ENCODE measurements around the gene TOP3A.

Gene TOP3A

GRCh38 chr17:18226284-18226945 lies 88.4 kb downstream of the TOP3A start:
- Histone ChIP-seq H3K9me3 (ENCODE audit: control insufficient read depth, low read length) (no peaks in the 10 kb centered on the region), H3K27me3 (replicated peaks; ENCODE audit: control insufficient read depth, insufficient read depth, low read length, poor library complexity, severe bottlenecking) (no peaks in the 10 kb centered on the region), H3K36me3 (ENCODE audit: control insufficient read depth, insufficient read depth, low read length) (no peaks in the 10 kb centered on the region), H3K4me1 (ENCODE audit: control insufficient read depth, insufficient read depth, low read length, poor library complexity, severe bottlenecking) (peaks cover 18% of the 10 kb centered on the region), H3K4me3 (ENCODE audit: insufficient read depth, low read depth, low read length, poor library complexity, severe bottlenecking) (peak overlapping the region; percentile 66), H3K27ac (ENCODE audit: insufficient read depth, low read length, poor library complexity, severe bottlenecking) (peak overlapping the region; percentile 50)
- no peak for DNase-seq

GRCh38 chr17:18225642-18226283 lies 89.0 kb downstream of the TOP3A start:
- peak overlapping the region; percentile 66 for H3K4me3 ChIP-seq (ENCODE audit: insufficient read depth, low read depth, low read length, poor library complexity, severe bottlenecking)
- peak overlapping the region; percentile 50 for H3K27ac ChIP-seq (ENCODE audit: insufficient read depth, low read length, poor library complexity, severe bottlenecking)
- no peaks in the 10 kb centered on the region for H3K9me3 ChIP-seq (ENCODE audit: control insufficient read depth, low read length)
- DNase-seq: no peak
- H3K36me3 ChIP-seq (ENCODE audit: control insufficient read depth, insufficient read depth, low read length): no peaks in the 10 kb centered on the region
- peaks cover 18% of the 10 kb centered on the region for H3K4me1 ChIP-seq (ENCODE audit: control insufficient read depth, insufficient read depth, low read length, poor library complexity, severe bottlenecking)
- no peaks in the 10 kb centered on the region for H3K27me3 ChIP-seq (replicated peaks; ENCODE audit: control insufficient read depth, insufficient read depth, low read length, poor library complexity, severe bottlenecking)

- Histone ChIP-seq H3K27ac (ENCODE audit: insufficient read depth, low read length, poor library complexity, severe bottlenecking) (peak within 1 kb of the TSS; percentile 50), H3K4me1 (ENCODE audit: control insufficient read depth, insufficient read depth, low read length, poor library complexity, severe bottlenecking) (peaks cover 18% of the 10 kb centered on the region), H3K36me3 (ENCODE audit: control insufficient read depth, insufficient read depth, low read length) (no peaks in the 10 kb centered on the region), H3K9me3 (ENCODE audit: control insufficient read depth, low read length) (no peaks in the 10 kb centered on the region), H3K27me3 (replicated peaks; ENCODE audit: control insufficient read depth, insufficient read depth, low read length, poor library complexity, severe bottlenecking) (no peaks in the 10 kb centered on the region), H3K4me3 (ENCODE audit: insufficient read depth, low read depth, low read length, poor library complexity, severe bottlenecking) (peak within 1 kb of the TSS; percentile 66)
- DNase-seq: peak; percentile 89 to 94 (median 89)
These were observed 89.6 kb downstream of the TOP3A start, which contains the start of gene LLGL1 for GRCh38 chr17:18225121-18225641. Gene LLGL1 (plus strand): TSS chr17:18225635. CDS start chr17:18225683, 48 bp downstream.

- peaks cover 18% of the 10 kb centered on the region for H3K4me1 ChIP-seq (ENCODE audit: control insufficient read depth, insufficient read depth, low read length, poor library complexity, severe bottlenecking)
- H3K4me3 ChIP-seq (ENCODE audit: insufficient read depth, low read depth, low read length, poor library complexity, severe bottlenecking): peak overlapping the region; percentile 40
These were observed 90.2 kb downstream of the TOP3A start for GRCh38 chr17:18224387-18225120.

GRCh38 chr17:18224053-18224386 lies 90.8 kb downstream of the TOP3A start:
- no peak overlapping the region for H3K27ac ChIP-seq (ENCODE audit: insufficient read depth, low read length, poor library complexity, severe bottlenecking)
- H3K4me1 ChIP-seq (ENCODE audit: control insufficient read depth, insufficient read depth, low read length, poor library complexity, severe bottlenecking): peaks cover 18% of the 10 kb centered on the region
- no peak overlapping the region for H3K4me3 ChIP-seq (ENCODE audit: insufficient read depth, low read depth, low read length, poor library complexity, severe bottlenecking)
- H3K27me3 ChIP-seq (replicated peaks; ENCODE audit: control insufficient read depth, insufficient read depth, low read length, poor library complexity, severe bottlenecking): no peaks in the 10 kb centered on the region
- no peaks in the 10 kb centered on the region for H3K36me3 ChIP-seq (ENCODE audit: control insufficient read depth, insufficient read depth, low read length)
- no peak for DNase-seq
- H3K9me3 ChIP-seq (ENCODE audit: control insufficient read depth, low read length): no peaks in the 10 kb centered on the region

More at GRCh38 chr17:18224387-18225120, 90.2 kb downstream of the TOP3A start:
- Histone ChIP-seq H3K27me3 (replicated peaks; ENCODE audit: control insufficient read depth, insufficient read depth, low read length, poor library complexity, severe bottlenecking) (no peaks in the 10 kb centered on the region), H3K36me3 (ENCODE audit: control insufficient read depth, insufficient read depth, low read length) (no peaks in the 10 kb centered on the region), H3K27ac (ENCODE audit: insufficient read depth, low read length, poor library complexity, severe bottlenecking) (no peak overlapping the region), H3K9me3 (ENCODE audit: control insufficient read depth, low read length) (no peaks in the 10 kb centered on the region)
- DNase-seq: no peak

Measured in effector memory CD4-positive, alpha-beta T cell (primary cell).